NCI-H1417 treated with DMSO at 0.1 percent for 48 hours (cell line): Measurements from ENCODE around the gene CHMP6.

Source experiments
- DNase-seq: peaks from one replicate; lab custom pipeline; 2025; lab: John Stamatoyannopoulos, UW

The CHMP6 gene

DNA sequence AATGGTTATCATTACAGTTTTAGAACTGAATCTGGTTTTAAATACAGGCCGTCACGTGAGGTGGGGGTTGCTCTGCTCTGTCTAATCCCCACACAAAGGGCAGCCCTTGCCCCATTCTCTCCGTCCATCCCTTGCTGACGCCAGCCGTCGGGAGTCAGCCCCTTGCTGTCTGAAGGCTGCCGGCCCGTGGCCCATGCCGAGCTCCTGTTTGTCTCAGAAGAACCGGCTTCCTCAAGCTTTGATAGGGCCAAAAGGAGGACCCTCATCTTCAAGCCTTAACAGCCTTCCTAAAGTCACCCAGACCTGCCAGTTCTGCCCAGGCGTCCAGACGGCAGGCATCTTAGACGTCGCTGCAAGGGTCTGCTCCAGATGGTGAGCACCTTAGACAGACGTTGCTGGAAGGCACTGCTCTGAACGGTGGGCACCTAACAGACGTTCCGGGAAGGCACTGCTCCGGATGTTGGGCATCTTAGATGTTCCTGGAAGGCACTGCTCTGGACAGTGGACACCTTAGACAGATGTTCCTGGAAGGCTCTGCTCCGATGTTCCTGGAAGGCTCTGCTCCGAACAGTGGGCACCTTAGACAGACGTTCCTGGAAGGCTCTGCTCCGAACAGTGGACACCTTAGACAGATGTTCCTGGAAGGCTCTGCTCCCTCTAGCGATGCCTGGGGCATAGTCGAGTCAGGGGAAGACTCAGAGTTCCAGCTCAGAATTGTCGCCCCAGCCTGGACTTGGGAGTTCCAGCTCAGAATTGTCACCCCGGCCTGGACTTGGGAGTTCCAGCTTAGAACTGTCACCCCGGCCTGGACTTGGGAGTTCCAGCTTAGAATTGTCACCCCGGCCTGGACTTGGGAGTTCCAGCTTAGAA is 35.1 kb upstream of the CHMP6 start:
- DNase-seq, result no peak

DNA sequence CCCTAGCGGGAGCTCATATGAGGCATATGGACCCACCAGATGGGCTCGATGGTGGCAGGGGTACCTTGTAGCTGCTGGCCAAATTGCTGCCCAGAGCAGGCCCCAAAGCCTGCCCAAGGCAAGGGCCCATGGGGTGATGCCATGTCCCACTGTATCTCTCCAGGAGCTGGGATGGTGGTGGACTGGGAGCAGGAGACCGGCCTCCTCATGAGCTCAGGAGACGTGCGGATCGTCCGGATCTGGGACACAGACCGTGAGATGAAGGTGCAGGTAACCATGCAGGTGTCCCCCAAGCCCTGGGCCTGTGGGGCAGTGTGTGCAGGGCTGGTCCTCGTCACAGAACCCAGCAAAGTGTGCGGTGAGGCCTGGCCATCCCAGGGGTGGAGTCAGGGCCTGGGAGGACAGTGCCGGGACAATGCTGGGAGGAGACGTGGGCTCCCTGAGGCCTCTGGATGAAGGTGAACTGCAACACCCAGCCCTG is 34.1 kb upstream of the CHMP6 start:
- no peak for DNase-seq

DNA sequence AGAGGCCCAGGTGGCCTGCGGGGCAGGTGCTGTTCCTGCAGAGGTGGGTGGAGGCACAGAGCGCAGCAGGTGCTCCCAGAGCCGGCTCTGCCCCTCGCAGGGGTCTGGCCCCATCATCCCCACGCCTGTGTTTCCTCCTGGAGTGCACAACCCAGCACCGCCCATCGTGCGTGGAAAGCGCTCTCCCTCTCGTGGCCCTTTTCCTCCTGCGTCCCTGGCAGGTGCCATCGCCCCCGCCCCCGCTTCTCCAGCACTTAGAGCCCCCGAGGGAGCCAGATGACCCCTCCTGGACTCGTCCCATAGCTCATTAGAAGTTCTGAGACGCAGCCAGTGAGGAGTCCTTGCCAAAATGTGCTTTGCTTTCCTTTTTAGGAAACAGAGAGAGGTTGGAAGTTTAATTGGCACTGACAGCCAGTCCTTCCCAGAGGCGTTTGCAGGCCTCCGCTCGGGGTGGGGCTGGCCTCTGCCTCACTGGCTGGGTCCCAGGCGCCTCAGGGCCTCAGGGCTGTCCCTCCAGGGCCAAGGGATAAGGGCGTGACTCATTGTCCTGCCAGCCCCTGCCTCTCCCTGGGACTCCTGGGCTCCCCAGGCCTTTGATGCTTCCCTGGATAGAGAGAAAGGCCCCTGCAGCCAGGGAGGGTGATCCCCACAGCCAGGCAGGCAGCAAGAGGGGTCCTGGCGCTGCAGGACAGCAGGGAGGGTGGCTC is 32.2 kb upstream of the CHMP6 start:
- no peak for DNase-seq

- DNase-seq, result no peak
Measured at GRCh38 chr17:80960037-80960796, 31.4 kb upstream of the CHMP6 start.

DNA sequence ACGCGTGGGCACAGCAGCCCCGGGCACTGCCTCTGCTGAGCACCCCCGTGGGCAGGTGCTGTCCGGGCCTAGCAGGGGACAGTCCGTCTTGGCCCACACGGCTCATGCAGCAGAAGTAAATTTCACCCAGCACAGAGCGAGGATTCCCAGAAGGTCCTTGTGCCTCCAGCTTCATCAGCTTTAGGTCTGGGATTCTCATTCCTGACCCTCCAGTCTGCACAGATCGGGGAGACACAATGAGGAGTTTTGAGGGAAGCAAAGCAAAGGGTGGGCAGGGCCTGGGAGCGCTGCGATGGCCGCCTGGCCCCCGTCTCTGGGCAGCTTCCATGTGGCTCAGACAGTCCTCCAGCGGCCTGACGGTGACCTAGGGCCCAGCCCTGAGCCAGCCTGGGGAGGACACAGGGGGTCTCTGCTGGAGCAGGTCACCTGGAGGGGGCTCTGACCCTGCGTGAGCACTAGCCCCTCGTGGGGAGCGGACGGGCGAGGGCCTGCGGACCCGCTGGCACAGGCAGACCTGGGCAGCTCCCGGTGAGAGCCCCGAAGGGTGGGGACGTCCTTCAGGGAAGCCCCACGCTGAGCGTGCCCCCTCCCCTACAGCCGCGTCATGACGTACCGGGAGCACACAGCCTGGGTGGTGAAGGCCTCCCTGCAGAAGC is 30.7 kb upstream of the CHMP6 start:
- peak; percentile 39 for DNase-seq

- DNase-seq, result peak; percentile 39
Measured at GRCh38 chr17:80961541-80962330, 29.9 kb upstream of the CHMP6 start.

DNA sequence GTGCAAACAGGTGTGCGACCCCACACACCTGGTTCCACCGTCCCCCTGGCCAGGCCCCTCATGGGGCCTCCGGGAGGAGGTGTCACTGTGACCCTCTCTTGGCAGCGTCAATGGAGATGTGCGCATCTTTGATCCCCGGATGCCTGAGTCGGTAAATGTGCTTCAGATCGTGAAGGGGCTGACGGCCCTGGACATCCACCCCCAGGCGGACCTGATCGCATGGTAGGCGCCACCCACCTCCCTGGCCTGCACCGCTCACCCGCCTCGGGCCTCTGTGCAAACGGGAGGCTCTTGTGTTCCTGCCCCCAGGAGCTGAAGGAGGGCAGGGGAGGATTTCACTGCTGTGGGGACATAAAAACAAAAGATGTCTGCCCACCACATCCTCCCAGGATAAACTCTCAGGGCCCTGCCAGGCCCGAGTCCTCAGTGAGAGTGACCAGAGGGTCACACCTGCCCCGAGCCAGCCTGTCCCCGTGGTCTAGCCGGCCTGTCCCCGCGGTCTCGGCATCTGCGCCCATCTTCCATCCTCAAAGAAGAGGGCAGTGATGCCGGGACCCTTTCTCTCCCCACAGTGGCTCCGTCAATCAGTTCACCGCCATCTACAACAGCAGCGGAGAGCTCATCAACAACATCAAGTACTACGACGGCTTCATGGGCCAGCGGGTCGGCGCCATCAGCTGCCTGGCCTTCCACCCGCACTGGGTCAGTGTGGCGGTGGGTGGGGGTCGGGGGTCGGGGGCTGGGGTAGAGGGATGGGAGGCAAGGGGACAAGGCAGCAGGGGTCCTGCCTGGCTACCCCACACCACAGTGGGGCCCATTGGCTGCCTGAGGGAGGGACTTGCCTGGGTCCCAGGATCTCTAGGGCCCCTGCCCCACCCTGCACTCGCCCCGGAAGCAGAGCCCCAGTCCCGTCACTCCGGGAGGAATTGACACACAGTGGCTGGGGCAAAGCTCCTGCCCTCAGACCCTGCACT is 29.0 kb upstream of the CHMP6 start:
- DNase-seq, result no peak

- peak; percentile 26 for DNase-seq
Measured at GRCh38 chr17:80963812-80964543, 27.7 kb upstream of the CHMP6 start.

GRCh38 chr17:80964544-80964856 is 27.1 kb upstream of the CHMP6 start:
- DNase-seq, result no peak

DNA sequence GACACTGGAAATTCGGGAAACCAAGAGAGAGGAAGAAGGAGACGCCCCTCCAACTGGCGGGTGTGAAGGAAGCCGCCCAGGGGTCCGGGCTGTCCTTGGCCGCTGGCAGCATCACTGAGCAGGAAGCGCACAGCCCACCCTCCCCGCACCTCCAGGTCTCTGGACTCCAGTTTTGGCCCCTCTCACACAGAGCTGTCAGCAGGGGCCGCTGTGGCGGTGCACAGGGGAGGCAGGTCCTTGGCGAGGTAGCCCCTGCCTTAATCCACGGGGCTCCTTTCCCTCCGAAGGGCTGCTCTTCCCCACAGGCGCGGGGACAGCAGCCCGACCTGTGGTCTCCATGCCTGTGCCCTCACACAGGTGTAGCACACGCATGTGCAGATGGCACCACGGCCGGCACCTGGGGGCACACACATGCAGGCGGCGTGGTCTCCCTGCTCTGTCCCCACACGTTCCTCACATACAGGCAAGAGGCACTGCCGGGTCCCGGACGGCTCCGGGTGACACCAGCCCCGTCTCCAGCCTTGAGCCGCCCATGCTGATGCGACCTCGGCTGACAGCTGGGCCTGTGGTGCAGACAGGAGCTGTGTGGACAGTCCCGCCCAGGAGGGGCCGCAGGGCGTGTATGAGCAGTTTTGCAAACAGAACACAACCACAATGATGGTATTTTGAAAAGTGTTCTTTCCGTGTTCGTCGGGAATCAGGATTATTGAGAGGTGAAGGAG is 26.6 kb upstream of the CHMP6 start:
- no peak for DNase-seq

DNA sequence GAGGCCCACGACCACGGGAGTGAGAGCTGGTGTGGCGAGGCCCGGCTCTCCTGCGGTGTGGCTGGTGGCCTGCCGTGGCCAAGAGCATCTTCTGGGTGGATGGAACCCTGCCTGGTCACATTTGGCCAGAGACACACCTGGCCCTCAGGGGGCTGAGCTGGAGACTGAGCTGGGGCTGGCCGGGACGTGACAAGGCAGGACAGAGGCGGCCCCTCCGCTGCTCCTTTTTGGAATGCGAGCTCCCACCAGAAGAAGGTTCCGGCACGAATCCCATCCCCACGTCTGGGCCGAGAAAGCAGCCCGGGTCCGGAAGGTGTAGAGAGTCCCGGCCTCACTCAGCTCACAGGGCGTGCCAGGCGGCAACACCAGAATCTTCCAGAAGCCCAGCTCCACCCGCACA is 26.0 kb upstream of the CHMP6 start:
- no peak for DNase-seq

DNA sequence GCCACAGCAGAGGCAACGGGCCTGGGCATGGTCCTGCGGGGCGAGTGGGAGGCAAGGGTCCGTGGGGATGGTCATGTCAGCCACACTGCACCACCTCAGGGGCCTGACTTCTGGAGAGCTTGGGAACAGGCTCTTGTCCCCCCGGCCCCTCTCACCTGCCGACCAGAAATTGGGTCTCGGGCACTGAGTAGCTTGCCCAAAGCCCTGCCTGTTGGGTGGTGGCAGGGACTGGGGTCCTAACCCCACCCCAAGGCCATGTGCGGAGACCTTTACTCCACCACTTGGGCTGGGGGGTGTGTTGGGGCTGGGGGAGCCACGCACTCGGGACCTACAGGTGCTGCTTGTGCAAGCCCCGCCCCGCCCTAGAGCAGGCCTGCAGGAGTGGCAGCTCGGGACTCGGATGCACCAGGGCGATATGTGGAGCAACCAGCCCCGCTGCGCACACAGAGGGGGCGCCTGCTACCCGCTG is 24.2 kb upstream of the CHMP6 start:
- no peak for DNase-seq

DNA sequence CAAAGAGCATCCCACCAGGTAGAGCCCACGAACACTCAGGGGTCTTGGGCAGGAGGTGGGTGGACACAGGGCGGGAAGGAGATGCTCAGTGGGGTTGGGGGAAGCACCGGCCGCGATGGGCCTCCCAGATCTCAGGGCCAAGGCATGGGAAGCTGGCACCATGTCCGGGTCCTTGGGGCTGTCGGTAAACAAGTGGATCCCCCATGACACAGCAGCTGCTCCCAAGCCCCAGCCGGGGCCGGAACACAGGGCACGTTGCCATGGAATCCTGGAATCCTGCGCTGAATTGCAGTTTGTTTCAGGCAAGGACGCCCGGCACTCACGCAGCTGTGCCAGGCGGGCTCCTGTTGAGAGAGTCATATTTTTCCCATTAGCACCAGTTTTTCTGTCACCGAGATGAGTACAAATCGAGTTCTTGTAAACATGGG is 23.0 kb upstream of the CHMP6 start:
- peak; percentile 46 for DNase-seq

- DNase-seq, result no peak
Measured at GRCh38 chr17:80969030-80969673, 22.5 kb upstream of the CHMP6 start.

DNA sequence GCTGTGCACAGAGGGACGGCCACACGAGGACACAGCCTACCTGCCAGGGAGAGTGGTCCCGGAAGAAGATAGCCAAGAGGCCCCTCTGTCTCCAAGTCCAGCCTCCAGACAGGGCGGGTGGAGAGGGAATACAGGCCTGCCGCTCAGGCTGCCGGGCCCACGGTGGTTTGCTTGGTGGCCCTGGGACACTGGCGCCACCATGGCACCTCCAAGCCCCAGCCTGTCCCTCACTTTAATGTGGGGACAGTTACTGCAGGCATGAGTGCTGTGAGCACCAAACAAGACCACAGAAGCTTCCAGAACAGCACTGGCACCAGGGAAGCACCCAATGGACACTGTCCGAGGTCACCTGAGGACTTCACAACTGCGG is 22.0 kb upstream of the CHMP6 start:
- no peak for DNase-seq

DNA sequence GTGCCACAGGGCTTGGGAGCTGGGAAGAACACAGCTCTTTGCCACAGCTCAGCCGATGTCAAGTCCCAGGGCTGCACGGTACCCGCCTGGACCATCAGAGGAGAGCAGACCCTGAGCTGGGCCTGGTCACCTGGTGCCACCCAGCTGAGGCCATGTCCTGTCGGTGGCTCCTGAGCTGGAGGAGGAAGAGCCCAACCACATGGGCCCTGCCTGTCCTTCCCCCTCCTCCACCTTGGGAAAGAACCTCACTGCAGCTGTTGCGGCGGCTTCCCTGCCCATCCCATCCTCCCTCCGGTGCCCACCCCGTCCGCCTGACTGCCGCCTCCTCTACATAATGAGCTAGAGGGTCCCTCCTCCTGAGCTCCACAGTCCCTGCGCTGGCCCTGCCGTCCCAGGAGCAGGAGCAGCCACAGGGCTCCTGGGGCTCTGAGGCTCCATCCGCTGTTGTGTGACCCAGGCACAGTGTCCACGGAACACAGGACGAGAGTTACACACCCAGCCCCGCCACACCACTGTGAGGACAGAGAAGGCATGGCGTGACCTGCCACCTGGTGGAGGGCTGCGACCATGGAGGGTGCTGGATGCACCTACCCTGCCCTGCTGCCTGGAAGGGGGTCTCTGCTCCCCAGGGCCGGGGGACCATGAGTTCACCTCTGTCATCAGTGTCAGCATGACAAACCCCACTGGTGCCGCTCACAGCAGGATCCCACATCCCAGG is 21.4 kb upstream of the CHMP6 start:
- DNase-seq, result no peak
